Karpas-422 (cell line): ENCODE data around the gene KRTAP5-1. TPM values are rescaled to one million over a fixed set of nuclear protein-coding genes. Genes with fewer than 3 reads are reported as not detected.
"Not testable (repeated sequence)": the region's sequence is repeated elsewhere in the genome, so short reads cannot be mapped to it uniquely, and the experiment has no call there.

Source experiments
- DNase-seq: peaks from one replicate; pipeline ENCODE4 v3.0.0-alpha.2; 2015
- H2AFZ ChIP-seq: fragments of 200-600 bp; sonication (generic); 2 replicates; pipeline ENCODE4 v1.6.1; 2014; ENCODE audit warnings: antibody characterized with exemption, low read length, mixed read lengths
- H3K27ac ChIP-seq: fragments of 200-600 bp; sonication (generic); 2 replicates; pipeline ENCODE4 v1.5.1; 2014; ENCODE audit warnings: mild to moderate bottlenecking, low read length, moderate library complexity
- H3K27me3 ChIP-seq: fragments of 200-600 bp; sonication (generic); 2 replicates; pipeline ENCODE4 v1.6.1; 2014; ENCODE audit warnings: low read length, mixed read lengths
- H3K36me3 ChIP-seq: fragments of 200-600 bp; sonication (generic); 2 replicates; pipeline ENCODE4 v1.6.1; 2014; ENCODE audit warnings: low read length, mixed read lengths; ENCODE audit not compliant: insufficient read depth
- H3K4me1 ChIP-seq: fragments of 200-600 bp; sonication (generic); 2 replicates; pipeline ENCODE4 v1.6.1; 2014; ENCODE audit warnings: mild to moderate bottlenecking, low read length, mixed read lengths
- H3K4me2 ChIP-seq: fragments of 200-600 bp; sonication (generic); 2 replicates; pipeline ENCODE4 v1.6.1; 2014; ENCODE audit warnings: low read length, low read depth, mild to moderate bottlenecking; ENCODE audit not compliant: poor library complexity, severe bottlenecking
- H3K4me3 ChIP-seq: fragments of 200-600 bp; sonication (generic); 2 replicates; pipeline ENCODE4 v1.5.1; 2014; ENCODE audit warnings: mild to moderate bottlenecking, antibody characterized with exemption, low read length, mixed read lengths
- H3K79me2 ChIP-seq: fragments of 200-600 bp; sonication (generic); 2 replicates; pipeline ENCODE4 v1.6.1; 2014; ENCODE audit warnings: mild to moderate bottlenecking, low read length, mixed read lengths
- H3K9ac ChIP-seq: fragments of 200-600 bp; sonication (generic); 2 replicates; pipeline ENCODE4 v1.6.0; 2014; ENCODE audit warnings: low read length
- H3K9me2 ChIP-seq: fragments of 200-600 bp; sonication (generic), shearing (Covaris generic); replicated peaks from 2 replicates; pipeline ENCODE4 v1.6.0; 2014; ENCODE audit warnings: mild to moderate bottlenecking, low read length, moderate library complexity; ENCODE audit not compliant: insufficient read depth
- H3K9me3 ChIP-seq: fragments of 300-700, 200-600 bp; sonication (generic); 2 replicates; pipeline ENCODE4 v1.6.1; 2014; ENCODE audit warnings: low read length, mixed read lengths
- H4K20me1 ChIP-seq: fragments of 200-600 bp; sonication (generic); 2 replicates; pipeline ENCODE4 v1.6.1; 2014; ENCODE audit warnings: mild to moderate bottlenecking, antibody characterized with exemption, low read length, low read depth; ENCODE audit not compliant: insufficient read depth
- total RNA-seq: library from RNA; depleted of rRNA; stranded (reverse); fragments of >200 nt; shearing (Covaris generic); gene quantifications from 2 replicates; pipeline ENCODE4 v1.2.3, GENCODE V29; 2014; ENCODE audit warnings: low replicate concordance; rRNA removed

The KRTAP5-1 gene
- not detected in 2 replicates for total RNA-seq

GRCh38 chr11:1584661-1585370 is at the start of gene KRTAP5-1:
TSS of gene KRTAP5-1 (minus strand) at chr11:1585283. CDS start at chr11:1585249, 34 bp downstream.
- H3K9me2 ChIP-seq, H3K79me2 ChIP-seq, H3K9ac ChIP-seq, H4K20me1 ChIP-seq, H3K9me3 ChIP-seq, H3K4me1 ChIP-seq, H3K4me3 ChIP-seq, H3K4me2 ChIP-seq, H2AFZ ChIP-seq, H3K27me3 ChIP-seq, H3K36me3 ChIP-seq, DNase-seq, H3K27ac ChIP-seq: not testable (repeated sequence)

- no peak overlapping the region for H3K4me3 ChIP-seq
Observed at GRCh38 chr11:1633864-1634263, 48.8 kb upstream of the KRTAP5-1 start.

GRCh38 chr11:1632053-1632714 is 47.1 kb upstream of the KRTAP5-1 start:
- Histone ChIP-seq H3K27ac (no peak overlapping the region), H3K36me3 (no peaks in the 10 kb centered on the region), H3K79me2 (no peaks in the 10 kb centered on the region), H4K20me1 (no peaks in the 10 kb centered on the region), H3K9me2 (no peaks in the 10 kb centered on the region), H3K9ac (no peak overlapping the region), H2AFZ (no peak overlapping the region), H3K9me3 (no peaks in the 10 kb centered on the region), H3K4me2 (no peak overlapping the region), H3K27me3 (no peaks in the 10 kb centered on the region), H3K4me3 (no peak overlapping the region), H3K4me1 (no peaks in the 10 kb centered on the region)
- no peak for DNase-seq

More at GRCh38 chr11:1633864-1634263, 48.8 kb upstream of the KRTAP5-1 start:
- Histone ChIP-seq H3K36me3 (no peaks in the 10 kb centered on the region), H2AFZ (no peak overlapping the region), H3K27me3 (no peaks in the 10 kb centered on the region), H3K9me2 (no peaks in the 10 kb centered on the region), H3K9ac (no peak overlapping the region), H4K20me1 (no peaks in the 10 kb centered on the region), H3K27ac (no peak overlapping the region), H3K4me2 (no peak overlapping the region), H3K79me2 (no peaks in the 10 kb centered on the region), H3K9me3 (no peaks in the 10 kb centered on the region), H3K4me1 (no peaks in the 10 kb centered on the region)
- DNase-seq = no peak

GRCh38 chr11:1631066-1631568 is 46.0 kb upstream of the KRTAP5-1 start:
- no peaks in the 10 kb centered on the region for H3K4me1 ChIP-seq
- no peaks in the 10 kb centered on the region for H3K79me2 ChIP-seq
- H3K4me2 ChIP-seq = no peak overlapping the region
- no peaks in the 10 kb centered on the region for H3K9me2 ChIP-seq
- H3K27ac ChIP-seq = no peak overlapping the region
- no peak overlapping the region for H3K9ac ChIP-seq
- H3K4me3 ChIP-seq = no peak overlapping the region
- no peak overlapping the region for H2AFZ ChIP-seq
- H3K27me3 ChIP-seq = no peaks in the 10 kb centered on the region
- H4K20me1 ChIP-seq = no peaks in the 10 kb centered on the region
- no peaks in the 10 kb centered on the region for H3K36me3 ChIP-seq
- DNase-seq = no peak
- no peaks in the 10 kb centered on the region for H3K9me3 ChIP-seq

GRCh38 chr11:1630271-1630670 is 45.2 kb upstream of the KRTAP5-1 start:
- no peak overlapping the region for H2AFZ ChIP-seq
- H3K27me3 ChIP-seq = no peaks in the 10 kb centered on the region
- no peaks in the 10 kb centered on the region for H3K36me3 ChIP-seq
- DNase-seq = no peak
- H3K9me2 ChIP-seq = no peaks in the 10 kb centered on the region
- no peaks in the 10 kb centered on the region for H4K20me1 ChIP-seq
- no peaks in the 10 kb centered on the region for H3K9me3 ChIP-seq
- H3K4me2 ChIP-seq = no peak overlapping the region
- no peaks in the 10 kb centered on the region for H3K79me2 ChIP-seq
- H3K4me3 ChIP-seq = no peak overlapping the region
- H3K9ac ChIP-seq = no peak overlapping the region
- H3K27ac ChIP-seq = no peak overlapping the region
- H3K4me1 ChIP-seq = no peaks in the 10 kb centered on the region

GRCh38 chr11:1629326-1630185 is 44.5 kb upstream of the KRTAP5-1 start, which contains the start of gene KRTAP5-5:
TSS of gene KRTAP5-5 (plus strand) at chr11:1629775. CDS start at chr11:1629841, 66 bp downstream.
- Histone ChIP-seq H3K36me3 (no peaks in the 10 kb centered on the region), H2AFZ (no peak within 1 kb of the TSS), H3K27ac (no peak within 1 kb of the TSS), H3K4me2 (no peak within 1 kb of the TSS), H3K9ac (no peak within 1 kb of the TSS), H3K79me2 (no peaks in the 10 kb centered on the region), H3K4me1 (no peaks in the 10 kb centered on the region), H3K9me2 (no peaks in the 10 kb centered on the region), H4K20me1 (no peaks in the 10 kb centered on the region), H3K27me3 (no peaks in the 10 kb centered on the region), H3K4me3 (no peak within 1 kb of the TSS), H3K9me3 (no peaks in the 10 kb centered on the region)
- no peak for DNase-seq

- Histone ChIP-seq H3K9me2 (no peaks in the 10 kb centered on the region), H3K4me3 (no peak overlapping the region), H3K4me2 (no peak overlapping the region), H3K79me2 (no peaks in the 10 kb centered on the region), H3K4me1 (no peaks in the 10 kb centered on the region), H3K27me3 (no peaks in the 10 kb centered on the region), H3K9ac (no peak overlapping the region), H2AFZ (no peak overlapping the region), H3K36me3 (no peaks in the 10 kb centered on the region), H3K9me3 (no peaks in the 10 kb centered on the region), H4K20me1 (no peaks in the 10 kb centered on the region), H3K27ac (no peak overlapping the region)
- peak; percentile 70 for DNase-seq
Observed at GRCh38 chr11:1628506-1629325, 43.6 kb upstream of the KRTAP5-1 start.
